Astrocyte (in vitro differentiated cells and primary cell): ENCODE measurements around the gene CRYBA2.

Source experiments
- CTCF ChIP-seq: IDR thresholded peaks from 2 replicates; pipeline ENCODE4 v1.5.1; 2011; ENCODE audit warnings: low read depth, mild to moderate bottlenecking, inconsistent platforms, low read length, moderate library complexity; ENCODE audit not compliant: insufficient read depth
- EZH2 ChIP-seq: IDR thresholded peaks from 2 replicates; pipeline ENCODE4 v1.6.1; 2012; ENCODE audit warnings: mild to moderate bottlenecking, low read length, inconsistent platforms; ENCODE audit not compliant: insufficient read depth

- TF ChIP-seq CTCF: no peak
- no peak for TF ChIP-seq EZH2
Measured at GRCh38 chr2:219022616-219023015, 29.4 kb upstream of the CRYBA2 start.
